CD4-positive, alpha-beta T cell treated with Interferon alpha-2 for 1 hour (primary cell): ENCODE measurements around the gene SENP8.
A peak's percentile ranks its signal among the peaks of the same experiment; 100 is the strongest.
"Not testable (repeated sequence)": the region's sequence is repeated elsewhere in the genome, so short reads cannot be mapped to it uniquely, and the experiment has no call there.

Experiments used
- DNase-seq, 2 donors: peaks; one replicate each; pipeline ENCODE4 v3.0.0-alpha.2; 2020 to 2022

SENP8 gene

DNA sequence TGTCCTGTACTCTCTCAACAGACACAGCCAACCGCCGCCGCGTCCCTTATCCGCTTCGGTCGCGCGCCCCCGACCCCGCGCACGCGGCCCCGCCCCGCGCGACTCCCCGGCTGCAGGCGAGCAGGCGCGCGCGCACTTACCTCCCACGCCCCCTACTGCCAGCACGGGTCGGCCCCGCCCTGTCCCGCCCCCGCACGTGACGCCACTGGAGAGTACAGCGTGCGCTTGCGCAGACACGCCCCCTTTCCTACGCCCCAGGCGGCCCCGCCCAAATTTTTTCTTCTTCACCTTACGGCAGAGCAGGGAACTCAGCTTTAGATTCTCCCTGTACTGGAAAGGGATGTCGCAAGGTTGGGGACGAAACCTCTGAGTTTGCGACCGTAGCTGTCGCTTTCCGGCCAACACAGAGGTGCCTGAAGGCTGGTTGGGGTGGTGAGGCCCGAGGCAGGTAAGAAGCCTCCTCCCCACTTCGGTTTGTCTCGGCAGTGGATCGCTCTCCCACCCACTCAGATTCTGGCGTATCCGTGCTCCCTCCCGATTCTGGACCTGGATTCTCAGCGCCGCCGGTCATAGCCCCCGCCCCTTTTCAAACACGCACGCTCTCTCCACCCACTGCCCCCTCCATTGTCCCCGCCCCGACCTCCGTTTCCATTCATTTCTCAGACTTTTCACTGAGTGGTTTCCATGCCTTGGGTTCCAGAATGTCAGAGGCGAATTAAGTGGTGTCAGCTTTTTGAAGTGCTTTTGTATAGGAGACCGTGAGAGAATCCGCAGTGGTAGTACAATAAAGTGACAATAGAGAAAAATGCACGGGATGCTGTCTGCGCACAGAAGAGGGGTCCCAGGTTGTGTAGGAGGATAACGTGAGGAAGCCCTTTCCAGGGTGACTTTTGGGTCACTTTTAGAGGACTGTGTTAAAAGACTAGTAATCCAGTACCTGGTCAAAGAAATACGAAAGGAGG lies at the start of gene SENP8, which contains the start of gene MYO9A:
Gene SENP8 (plus strand): TSS at position 387 of the 962 bp plus-strand sequence. CDS start 21,221 bp downstream, outside the sequence.
Gene MYO9A (minus strand): TSS at position 134 of the 962 bp plus-strand sequence. CDS start 71,587 bp downstream, outside the sequence.
- peak; percentile 97 to 99 for DNase-seq

DNA sequence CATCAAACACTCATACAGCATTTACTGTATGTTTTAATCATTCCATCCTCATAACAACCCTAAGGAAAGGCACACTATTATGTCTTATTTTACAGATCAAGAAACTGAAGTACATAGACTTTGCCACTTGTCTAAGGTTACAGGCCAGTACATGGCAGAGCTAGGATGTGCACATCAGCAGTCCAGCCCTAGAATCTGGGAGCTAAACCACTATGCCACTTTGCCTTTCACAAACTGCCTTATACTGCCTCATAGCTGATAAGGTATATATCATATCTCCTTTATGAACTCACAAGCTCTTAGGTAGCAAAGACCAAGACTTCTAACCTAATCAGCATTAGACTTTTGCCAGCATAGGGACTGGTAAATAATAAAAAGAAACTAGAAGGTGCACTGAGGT lies 49.3 kb upstream of the SENP8 start:
- no peak for DNase-seq

DNA sequence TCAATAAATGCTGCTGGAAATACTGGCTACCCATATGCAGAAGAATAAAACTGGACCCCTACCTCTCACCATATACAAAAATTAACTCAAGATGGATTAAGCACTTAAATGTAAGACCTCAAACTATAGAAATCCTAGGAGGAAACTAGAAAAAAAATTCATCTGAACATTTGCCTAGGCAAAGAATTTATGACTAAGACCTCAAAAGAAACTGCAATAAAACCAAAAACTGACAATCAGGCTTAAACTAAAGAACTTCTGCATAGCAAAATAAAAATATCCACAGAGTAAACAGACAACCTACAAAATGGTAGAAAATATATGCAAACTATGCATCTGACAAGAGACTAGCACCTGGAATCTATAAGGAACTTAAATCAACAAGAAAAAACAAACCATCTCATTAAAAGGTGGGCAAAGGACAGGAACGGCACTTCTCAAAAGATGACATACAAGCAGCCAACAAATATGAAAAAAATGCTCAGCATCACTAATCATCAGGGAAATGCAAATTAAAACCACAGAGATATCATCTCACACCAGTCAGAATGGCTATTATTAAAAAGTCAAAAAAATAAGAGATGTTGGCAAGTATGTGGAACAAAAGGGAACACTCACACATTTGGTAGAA lies 47.3 kb upstream of the SENP8 start:
- no peak for DNase-seq

DNA sequence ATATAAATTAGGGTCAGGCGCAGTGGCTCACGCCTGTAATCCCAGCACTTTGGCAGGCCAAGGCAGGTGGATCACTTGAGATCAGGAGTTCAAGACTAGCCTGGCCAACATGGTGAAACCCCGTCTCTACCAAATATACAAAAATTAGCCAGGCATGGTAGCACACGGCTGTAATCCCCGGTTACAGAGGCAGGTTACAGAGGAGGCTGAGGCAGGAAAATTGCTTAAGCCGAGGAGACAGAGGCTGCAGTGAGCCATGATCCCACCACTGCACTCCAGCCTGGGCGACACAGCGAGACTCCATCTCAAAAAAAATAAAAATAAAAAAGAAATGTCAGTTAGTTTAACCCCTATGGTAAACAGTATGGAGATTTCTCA lies 46.8 kb upstream of the SENP8 start:
- DNase-seq, result not testable (repeated sequence)

DNA sequence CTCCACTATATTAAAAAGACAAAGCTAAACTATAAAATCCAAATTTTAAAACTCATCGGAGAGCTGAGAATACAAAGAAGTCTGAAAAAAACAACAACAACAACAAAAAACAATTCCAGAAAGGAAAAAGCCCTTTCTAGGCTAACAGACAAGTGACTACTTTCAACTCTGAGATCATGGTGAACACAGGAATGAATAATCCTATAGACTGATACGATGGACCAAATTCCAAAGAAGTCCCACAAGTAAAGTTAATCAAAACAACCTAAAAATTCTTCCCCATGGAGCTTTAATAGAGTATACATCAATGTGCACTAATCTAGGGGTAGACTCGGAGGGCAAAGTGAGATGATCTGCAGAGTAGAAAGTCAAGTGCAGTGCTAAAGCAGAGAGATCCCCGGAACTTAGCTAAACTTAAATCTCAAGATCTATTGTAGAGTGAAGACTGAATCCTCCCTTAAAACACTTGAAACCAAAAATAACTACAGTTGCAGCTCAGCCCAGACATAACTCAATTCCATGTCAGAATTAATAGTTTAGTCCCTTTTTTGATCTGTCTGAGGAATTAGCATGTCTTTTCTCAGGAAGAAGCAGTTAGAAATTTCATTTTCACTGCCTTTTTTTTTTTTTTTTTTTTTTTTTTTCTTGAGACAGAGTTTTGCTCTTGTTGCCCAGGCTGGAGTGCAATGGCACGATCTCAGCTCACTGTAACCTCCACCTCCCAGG lies 43.7 kb upstream of the SENP8 start:
- no peak for DNase-seq

DNA sequence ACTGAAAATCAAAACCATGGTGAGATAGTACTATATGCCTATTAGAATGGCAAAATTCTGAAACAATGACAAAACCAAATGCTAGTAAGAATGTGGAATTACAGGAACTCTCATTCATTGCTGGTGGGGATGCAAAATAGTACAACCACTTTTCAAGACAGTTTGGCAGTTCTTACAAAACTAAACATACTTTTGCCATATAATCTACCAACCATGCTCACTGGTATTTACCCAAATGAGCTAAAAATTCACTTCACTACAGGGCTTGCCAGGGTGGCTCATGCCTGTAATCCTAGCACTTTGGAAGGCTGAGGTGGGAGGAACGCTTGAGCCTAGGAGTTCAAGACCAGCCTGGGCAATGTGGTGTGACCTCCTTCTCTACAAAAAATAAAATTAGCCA lies 40.3 kb upstream of the SENP8 start:
- no peak for DNase-seq

DNA sequence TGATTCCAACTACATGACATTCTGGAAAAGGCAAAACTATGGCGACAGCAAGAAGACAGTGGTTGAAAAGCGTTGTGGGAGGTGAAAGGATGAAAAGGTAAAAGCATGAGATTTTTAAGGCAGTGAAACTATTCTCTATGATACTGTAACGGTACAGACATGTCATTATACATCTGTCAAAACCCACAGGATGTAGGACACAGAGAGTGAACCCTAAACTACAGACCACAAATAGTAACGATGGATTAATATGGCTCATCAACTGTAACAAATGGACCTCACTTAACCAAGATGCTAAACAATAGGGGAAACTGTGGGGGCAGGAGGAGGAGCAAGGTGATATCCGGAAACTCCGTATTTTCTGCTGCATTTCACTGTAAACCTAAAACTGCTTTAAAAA lies 39.3 kb upstream of the SENP8 start:
- no peak for DNase-seq

DNA sequence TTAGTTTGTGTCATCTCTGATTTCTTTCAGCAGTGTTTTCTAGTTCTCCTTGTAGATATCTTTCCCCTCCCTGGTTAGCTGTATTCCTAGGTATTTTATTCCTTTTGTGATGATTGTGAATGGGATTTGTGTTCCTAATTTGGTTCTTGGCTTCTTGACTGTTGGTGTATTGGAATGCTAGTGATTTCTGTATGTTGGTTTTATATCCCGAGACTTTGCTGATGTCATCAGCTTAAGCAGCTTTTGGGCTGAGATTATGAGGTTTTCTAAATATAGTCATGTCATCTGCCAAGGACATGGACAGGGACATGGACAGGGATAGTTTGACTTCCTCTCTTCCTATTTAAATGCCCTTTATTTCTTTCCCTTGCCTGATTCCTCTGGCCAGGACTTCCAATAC lies 36.0 kb upstream of the SENP8 start:
- no peak for DNase-seq

DNA sequence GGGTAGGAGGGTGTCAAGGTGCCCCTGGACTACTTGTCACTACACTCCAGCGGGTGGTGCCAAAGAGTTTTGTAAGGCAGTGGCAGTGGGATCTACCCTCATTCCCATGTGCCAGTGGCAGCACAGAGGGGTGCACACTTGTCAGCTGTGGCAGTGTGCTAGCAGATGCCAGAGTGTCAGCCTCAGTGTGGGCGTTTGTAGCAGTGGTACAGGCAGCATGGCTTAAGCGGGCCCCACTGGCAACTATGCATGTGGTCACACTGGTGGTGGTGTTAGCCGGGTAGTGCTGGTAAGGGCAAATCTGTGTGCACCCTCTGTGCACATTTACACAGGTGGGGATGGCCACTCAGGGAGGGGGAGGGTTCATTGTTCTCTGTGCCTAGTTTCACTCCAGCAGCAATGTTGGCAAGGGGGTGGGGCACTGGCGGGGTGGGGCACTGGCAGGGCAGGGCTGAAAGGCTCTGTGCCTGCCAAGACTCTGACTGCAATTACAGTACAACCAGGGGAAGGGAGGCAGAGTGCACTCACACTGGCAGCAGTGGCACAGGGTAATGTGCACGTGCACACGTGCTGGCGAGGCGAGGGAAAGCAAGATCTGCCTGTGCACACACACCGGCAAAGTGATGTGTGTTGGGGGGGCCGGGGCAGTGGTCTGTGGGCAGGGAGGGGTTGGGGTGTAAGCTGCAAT lies 32.0 kb upstream of the SENP8 start:
- DNase-seq, result no peak

DNA sequence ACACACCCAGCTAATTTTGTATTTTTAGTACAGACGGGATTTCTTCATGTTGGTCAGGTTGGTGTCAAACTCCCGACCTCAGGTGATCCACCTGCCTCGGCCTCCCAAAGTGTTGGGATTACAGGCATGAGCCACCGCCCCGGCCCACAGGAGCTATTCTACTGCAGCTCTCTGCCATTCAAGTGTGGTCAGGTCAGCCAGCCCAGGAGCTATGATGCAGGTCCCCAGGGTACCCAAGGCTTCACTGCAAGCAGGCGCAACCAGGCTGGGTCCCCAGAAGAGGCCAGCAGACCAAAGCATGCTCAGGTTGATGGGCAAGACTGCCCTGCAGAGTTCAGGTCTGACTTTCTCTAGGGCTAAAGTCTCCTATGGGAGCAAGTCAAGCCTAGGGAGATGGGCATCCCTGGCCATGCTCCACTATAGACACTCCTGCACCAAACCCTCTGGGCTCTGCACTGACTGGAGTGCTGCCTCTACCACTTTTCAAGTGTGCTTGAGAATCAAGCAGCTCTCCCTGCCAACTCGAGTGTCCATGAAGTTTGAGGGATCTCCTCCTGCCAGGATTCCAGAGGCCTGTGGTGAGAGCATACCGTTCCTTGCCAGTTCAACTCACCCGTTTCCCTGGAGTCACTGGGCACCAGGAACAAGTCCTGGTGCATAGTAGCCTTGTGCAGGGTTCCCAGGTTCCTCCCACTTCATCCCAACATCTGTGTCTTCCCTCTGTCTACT lies 31.1 kb upstream of the SENP8 start:
- DNase-seq, result no peak

DNA sequence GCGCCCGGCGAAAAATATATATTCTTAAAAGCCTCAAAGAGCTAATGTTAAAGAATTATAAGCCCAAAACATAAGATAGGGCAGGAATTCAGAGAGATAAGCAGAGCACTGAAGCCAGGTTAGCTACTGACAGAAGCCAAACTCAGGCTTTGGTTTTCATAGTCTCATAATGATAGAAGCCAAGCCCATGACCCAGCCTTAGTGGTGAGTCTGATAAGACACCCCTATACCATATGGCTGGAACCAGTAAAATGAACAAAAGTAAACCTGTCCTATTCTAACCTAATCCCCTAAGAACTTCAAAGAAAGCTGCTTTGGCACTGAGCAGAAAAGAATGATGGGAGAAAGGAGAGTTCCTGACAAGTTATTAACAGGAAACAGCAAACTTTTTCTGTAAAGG lies 26.2 kb upstream of the SENP8 start:
- no peak for DNase-seq

DNA sequence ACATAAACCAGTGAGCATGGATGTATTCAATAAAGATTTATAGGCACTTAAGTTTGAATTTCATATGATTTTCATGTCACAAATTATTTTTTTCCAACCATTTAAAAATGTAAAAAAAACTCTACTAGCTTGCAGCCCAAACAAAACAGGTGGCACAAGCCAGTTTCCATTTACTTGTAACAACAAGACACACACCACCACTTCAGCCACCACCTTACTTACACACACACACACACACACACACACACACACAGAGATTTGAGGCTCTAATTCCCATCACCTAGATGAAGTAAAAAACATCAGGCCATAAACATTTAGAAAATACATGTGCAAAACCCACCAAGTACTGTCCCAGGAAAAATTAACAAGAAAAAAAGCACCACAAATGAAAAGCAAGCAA lies 25.5 kb upstream of the SENP8 start:
- DNase-seq, result no peak

DNA sequence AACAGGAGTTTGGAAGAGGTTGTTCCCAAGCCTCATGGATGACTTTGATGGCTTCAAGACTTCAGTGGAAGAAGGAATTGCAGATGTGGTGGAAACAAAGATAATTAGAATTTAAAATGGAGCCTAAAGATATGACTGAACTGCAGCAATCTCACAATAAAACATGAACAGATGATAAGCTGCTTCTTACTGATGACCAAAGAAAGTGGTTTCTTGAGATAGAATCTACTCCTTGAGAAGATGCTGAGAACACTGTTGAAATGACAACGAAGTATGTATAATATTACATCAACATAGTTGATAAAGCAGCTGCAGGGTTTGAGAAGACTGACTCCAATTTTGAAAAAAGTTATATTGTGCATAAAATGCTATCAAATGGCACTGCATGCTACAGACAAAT lies 21.4 kb upstream of the SENP8 start:
- no peak for DNase-seq

DNA sequence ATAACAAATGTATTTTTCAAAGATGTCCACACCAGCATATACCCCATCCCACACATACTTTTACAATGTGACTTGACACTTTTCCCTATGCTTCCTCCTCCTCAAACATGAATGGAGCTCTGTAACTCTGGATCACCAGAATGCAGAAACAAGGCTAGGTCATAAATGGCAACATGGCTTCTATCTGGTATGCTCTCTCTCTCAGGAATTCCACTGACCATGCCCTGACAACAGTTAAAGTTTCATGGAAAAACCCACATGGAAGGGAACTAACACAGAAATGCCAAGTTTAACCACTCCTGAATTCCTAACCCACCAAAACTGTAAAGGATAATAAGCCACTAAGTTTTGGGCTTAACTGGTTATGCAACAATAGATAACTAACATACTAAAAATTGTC lies 20.2 kb upstream of the SENP8 start:
- no peak for DNase-seq

DNA sequence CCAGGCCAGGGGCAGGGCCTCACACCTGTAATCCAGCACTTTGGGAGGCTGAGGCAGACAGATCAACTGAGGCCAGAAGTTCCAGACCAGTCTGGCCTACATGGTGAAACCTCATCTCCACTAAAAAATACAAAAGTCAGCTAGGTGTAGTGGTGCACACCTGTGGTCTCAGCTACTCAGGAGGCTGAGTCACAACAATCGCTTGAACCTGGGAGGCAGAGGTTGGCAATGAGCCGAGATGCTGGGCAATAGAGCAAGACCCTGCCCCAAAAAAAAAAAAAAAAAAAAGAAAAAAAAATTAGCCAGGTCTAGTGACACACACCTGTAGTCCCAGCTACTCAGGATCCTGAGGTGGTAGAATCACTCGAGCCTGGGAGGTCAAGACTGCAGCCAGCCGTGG lies 19.0 kb upstream of the SENP8 start:
- no peak for DNase-seq

DNA sequence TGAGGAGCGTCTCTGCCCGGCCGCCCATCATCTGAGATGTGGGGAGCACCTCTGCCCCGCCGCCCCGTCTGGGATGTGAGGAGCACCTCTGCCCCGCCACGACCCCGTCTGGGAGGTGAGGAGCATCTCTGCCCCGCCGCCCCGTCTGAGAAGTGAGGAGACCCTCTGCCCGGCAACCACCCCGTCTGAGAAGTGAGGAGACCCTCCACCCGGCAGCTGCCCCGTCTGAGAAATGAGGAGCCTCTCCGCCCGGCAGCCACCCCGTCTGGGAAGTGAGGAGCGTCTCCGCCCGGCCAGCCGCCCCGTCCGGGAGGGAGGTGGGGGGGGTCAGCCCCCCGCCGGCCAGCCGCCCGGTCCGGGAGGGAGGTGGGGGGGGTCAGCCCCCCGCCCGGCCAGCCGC lies 17.7 kb upstream of the SENP8 start:
- DNase-seq, result not testable (repeated sequence)

DNA sequence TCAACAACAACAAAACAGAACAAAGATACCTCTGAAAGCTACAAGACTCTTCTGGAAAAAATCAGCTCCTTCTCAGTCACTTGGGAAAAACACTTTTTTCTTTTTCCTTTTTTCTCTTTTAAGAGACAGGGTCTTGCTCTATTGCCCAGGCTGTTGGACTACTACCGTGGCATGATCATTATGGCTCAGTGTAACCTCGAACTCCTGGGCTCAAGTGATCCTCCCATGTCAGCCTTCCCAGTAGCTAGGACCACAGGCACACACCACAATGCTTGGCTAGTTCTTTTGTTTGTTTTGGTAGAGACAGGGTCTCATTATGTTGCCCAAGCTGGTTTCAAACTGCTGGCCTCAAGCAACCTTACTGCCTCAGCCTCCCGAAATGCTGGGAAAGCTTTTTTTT lies 13.1 kb upstream of the SENP8 start:
- no peak for DNase-seq

DNA sequence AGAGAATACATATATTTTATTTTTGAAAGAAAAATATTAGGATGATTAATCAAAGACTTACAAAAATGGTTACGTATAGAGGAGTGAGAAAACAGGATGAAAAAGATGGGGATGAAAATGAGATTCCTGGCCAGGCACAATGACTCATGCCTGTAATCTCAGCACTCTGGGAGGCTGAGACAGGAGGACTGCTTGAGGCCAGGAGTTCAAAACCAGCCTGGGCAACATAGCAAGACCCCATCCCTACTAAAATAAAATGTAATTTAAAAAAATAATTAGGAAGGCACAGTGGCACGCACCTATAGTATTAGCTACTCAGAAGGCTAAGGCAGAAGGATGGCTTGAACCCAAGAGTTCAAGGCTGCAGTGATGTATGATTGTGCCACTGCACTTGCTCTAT lies 12.1 kb upstream of the SENP8 start:
- no peak for DNase-seq

DNA sequence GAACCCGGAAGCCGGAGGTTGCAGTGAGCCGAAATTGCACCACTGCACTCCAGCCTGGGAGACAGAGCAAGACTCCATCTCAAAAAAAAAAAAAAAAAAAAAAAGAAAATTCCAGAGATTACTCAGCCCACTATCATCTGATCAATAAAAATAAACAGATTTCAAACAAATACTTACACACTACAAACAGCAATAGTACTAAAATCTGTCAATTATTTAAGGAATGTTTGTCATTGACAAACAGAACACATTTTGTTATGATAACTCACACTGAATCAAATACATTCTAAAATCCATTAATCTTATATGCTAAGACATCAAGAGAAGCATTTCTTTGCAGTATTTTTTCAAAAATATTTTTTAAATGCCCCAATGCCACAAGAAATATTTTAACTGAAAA lies 7.8 kb upstream of the SENP8 start:
- DNase-seq, result no peak

DNA sequence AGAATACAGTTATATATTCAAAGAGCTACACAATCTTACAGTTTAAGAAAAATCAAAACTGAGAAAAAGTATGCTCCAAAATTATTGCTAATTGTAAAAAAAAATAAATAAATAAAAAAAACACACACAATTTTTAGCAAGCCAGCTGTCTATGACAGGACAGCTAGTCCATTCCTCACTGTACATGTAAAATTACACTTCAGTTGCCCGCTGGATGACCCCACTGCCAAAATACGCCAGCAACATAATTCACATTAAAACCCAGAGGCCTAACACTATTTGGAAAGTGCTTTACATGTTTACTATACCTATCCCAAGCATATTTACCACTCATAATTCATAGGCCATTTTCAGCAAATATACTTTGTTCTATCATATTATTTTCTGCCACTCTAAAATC lies 6.1 kb upstream of the SENP8 start:
- DNase-seq, result no peak

DNA sequence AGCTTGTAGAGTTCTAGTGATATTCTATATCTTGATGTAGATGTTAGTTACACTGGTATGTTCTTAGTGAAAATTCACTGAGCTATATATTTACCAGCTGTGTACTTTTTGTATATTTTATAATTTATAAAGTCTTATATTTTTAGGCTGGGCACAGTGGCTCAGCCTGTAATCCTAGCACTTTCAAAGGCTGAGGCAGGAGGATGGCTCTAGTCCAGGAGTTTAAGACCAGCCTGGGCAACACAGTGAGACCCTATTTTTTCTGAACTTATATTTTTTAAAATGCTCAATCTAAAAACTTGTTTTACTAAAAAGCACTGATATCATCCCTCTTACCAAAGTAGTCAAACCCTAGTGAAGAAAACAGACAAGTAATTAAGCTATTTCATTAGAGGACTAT lies 5.4 kb upstream of the SENP8 start:
- DNase-seq, result no peak

DNA sequence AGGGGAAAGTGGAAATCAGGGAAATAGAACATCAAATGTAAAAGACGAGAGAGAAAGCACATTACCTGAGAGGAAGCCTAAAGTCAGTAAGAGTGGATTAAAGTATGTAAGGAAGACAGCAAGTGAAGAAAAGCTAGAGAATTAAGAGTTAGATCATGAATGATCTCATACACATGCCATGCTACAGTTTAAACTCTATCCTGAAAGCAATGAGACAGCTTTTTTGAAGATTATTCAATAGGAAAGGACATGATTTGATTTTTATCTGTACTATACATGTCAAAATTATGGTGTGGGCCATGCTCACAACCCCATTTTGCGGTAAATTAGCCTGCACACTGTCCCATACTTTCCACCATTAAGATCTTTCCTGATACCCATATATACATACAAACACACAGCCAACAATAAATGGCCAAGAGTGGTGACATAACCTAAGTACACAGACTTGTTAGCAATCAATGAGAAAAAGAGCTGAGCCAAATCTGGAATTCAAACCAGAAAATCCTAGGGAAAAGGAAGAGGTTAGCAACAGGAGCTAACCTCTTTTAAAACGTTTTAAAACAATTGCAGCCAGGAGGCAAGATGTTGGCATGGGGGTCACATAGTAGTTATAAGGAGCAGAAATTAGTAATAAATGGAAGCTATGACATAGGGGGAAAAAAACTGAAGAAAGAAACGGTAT lies 4.7 kb upstream of the SENP8 start:
- no peak for DNase-seq
